ENCODE measurements around the gene RAB11FIP4.
"Not testable (repeated sequence)": the region's sequence is repeated elsewhere in the genome, so short reads cannot be mapped to it uniquely, and the experiment has no call there.

Gene RAB11FIP4

DNA sequence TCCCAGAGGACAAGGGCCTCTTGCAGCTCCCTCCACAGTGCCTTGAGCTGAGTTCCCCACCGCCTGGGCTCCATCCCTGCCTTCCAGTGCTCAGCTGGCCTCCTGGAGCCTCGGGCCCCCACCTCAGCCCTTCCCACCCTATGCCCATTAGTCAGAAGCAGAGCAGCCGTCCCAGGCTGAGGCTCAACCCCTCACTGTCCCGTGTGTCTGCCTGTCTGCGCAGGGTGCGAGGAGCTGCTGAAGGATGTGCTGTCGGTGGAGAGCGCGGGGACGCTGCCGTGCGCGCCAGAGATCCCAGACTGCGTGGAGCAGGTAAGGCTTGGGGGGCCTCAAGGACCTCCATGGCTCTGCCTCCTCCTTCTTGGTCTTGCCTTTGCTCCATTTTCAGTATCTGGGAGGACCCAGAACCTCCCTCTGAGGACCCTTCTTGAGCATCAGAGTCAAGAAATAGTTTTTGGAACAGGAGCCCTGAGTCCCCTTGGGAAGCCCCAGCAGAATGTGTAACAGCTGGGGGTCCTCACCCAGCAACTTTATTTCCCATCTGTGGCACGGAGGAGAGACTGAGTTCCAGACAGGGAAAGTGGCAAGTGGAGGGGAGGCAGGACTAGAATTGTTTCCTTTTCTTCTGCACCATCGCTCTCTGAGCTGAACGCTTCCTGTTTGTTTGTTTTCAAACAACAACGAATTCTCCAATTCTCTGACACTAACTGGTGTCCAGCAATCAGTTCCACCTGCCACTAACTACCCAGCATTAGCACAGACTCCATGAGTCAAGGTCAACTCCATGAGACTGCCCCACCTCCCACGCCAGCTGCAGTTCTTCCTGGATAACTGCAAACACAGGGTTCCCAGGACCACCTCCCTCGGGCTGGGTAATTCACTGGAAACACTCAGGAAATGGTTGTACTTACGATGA lies 42.6 kb downstream of the RAB11FIP4 start:
- DNase-seq = no peak

DNA sequence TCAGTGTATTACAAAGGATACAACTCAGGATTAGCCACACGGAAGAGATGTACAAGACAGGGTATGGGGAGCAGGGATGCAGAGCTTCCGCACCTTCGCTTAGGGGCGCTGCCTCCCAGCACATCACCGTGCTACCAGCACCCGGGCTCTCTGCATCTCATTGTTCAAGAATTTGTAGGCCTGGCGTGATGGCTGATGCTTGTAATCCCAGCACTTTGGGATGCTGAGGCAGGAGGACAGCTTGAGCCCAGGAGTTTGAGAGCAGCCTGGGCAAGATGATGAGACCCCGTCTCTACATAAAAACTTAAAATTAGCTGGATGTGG lies 43.2 kb downstream of the RAB11FIP4 start:
- DNase-seq = no peak

DNA sequence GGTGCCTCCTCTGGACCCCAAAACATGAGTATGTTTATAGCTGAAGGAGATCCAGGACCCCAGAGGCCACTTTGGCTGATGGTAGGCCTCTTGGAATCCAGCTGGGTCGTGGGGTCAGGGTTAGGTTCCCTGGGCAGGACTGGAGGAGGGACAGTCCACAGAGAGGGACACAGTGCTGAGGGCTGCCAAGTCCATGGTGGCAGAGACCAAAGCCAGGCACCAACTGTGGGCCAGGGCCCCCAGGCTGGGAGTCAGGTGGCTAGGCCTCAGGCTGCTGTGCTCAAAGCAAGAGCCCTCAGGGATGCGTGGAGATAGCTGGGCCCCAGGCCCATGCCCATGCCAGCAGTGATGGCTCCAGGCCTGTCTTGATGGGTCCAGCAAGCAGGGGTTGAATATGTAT lies 44.1 kb downstream of the RAB11FIP4 start:
- no peak for DNase-seq

DNA sequence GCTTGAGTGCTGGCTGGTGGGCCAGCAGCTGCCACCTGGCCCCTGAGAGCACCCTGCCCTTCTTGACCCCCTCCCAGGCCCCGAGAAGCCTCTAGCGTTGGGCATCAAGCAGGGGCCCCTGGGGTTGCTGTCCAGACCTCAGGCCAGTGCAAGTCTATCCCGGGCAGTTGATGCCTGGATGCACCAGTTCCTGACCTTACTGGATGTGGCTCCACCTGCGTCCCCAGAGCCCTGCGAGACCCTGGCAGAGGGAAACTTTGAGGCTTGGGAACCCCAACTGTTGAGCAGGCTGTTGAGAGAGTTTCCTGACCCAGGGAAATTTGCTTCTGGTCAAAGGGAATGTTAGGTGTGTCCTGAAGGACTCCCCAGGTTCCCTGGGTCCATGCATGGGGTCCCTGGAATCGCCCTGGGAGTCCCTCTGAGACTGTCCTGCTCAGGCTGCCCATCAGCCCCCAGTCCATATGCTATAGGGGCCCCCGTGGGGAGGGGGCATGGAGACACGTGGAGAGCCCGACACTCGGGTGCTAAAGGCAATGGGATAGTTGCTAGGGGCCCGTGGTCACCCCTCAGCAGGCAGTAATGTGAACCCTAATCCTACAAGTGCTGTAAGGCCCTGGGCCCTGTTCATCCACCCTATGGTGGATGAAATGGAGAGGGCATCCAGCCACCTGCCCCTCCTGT lies 46.4 kb downstream of the RAB11FIP4 start:
- DNase-seq = no peak

DNA sequence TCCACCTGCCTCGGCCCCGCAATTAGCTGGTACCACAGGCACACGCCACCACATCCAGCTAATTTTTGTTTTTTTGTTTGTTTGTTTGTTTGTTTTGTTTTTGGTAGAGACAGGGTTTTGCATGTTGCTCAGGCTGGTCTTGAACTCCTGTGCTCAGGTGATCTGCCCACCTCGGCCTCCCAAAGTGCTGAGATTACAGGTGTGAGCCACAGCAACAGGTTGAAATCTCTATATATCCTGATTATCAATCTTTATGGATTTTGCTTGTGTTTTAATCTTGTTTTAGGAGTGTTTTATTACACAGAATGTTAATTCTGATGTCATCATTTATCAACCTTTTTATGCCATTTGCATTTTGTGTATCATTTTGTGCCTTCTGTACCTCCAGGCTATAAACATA lies 48.2 kb downstream of the RAB11FIP4 start:
- DNase-seq = no peak

DNA sequence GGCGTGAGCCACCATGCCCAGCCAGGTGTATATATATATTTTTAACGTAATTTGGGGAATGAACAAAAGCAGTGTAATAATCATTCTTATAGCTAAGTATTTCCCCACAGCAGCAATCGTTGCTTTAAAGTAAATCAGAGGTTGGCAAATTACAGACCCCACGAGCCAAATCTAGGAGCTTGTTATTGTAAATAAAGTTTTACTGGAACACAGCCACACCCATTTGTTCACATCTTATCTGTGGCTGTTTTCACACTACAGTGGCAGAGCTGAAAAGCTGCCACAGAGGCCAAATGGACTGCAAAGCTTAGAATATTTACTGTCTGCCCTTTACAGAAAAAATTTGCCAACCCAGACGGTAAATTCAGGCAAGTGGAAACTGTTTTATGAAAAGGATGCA lies 50.8 kb downstream of the RAB11FIP4 start:
- no peak for DNase-seq

DNA sequence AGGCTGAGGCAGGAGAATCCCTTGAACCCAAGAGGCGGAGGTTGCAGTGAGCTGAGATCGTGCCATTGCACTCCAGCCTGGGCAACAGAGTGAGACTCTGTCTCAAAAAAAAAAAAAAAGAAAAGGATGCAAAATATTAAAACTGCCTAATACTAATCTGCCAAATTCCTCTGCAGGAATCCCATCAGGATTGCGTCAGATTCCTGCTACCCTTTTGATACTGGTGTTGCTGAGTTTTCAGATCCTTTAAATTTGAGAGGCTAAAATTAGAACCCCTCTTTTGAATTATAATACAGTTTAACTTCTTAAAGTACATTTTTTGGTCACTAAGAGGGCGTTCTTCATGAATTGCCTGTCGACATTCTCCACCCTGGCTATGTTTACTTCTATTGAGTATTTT lies 51.4 kb downstream of the RAB11FIP4 start:
- not testable (repeated sequence) for DNase-seq

DNA sequence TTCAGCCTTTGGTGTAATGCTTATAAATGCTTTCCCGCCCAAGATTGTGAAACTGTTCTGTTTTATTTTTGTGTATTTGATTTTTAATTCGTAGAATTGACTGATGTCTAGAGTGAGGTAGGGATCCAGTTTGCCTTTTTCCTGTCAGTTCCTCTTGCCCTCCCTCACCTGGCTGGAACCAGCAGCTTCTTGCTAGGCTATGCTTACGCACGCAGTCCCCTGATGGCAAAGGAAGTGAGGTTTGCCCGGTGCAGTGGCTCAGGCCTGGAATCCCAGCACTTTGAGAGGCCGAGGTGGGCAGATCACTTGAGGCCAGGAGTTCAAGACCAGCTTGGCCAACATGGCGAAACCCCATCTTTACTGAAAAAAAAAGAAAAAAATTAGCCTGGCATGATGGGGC lies 51.9 kb downstream of the RAB11FIP4 start:
- DNase-seq = no peak

DNA sequence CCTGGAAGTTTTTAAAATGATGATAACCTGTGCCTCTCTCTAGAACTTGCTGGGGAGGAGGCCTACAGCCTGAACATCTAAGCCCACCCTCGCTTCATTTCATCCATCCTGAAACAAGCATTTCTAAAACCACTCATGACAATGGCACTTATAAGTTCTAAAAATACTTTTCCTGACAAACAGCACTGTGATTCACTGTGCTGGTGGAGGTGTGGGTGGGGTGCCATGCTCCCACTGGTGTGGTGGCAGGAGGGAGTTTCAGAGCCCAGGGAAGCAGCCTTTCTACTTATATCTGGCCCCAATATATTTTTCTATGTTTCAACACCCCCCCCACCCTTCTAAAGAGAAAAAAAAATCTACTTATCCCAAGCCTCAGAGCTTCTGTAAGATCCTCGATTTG lies 52.6 kb downstream of the RAB11FIP4 start:
- no peak for DNase-seq

DNA sequence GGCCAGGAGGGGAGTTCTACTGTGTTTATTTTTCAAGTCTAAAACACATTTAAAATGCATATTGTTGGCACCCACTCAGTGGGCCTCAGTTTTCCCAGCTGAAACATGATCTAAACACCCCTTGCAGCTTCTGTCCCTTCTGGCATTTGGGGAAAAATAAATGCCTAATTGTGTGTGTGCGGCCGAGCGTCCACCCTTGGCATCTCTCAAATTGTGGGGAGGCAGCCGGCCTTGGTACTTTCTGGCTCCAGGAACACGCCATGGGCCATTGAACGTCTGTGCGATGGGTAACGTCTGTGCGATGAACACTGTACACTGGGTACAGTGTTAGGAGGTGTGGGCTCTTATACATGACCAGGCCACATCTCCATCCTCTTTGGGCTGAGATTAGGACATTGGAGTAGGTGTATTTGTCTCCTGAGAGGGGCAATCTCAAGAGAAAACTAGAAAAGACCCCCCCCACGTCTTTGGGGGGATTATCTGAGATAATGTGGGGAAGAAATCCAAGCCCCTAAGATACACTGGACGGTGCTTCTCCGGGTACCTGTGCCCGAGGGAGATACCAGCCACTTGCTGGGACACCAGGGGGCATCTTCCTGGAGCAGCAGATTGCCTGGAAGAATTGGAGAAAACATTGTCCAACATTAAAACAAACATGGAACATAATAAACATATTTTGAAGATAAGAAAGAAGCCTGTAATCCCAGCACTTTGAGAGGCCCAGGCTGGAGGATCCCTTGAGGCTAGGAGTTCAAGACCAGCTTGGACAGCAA lies 54.9 kb downstream of the RAB11FIP4 start:
- DNase-seq = no peak

DNA sequence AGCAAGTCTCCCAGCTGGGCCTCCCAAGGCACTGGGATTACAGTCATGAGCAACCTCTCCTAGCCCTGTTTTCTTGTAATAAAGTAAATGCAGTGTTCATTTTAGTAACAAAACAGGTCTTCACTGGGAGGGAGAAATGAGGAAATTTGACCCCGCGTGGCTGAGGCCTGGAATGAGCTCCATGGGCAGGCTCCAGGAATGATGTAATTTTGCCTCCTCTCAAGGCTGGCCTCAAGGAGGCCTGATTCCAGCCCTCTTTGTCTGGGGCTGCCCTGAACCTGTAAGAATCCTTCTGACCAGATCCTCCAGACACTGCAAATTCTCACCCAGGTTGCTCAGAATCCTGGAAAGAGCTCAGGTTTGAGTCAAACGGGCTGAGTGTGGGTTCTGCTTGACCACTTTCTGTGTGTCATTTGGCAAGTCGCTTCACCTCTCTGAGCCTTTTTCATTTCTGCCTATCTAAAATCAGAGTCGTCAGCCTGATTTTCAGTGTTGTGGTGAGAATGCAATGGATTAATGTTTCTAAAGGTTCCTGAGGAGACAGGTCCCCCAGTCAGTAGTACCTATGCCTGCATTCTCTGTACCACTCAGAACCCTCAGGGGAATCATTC lies 57.1 kb downstream of the RAB11FIP4 start:
- no peak for DNase-seq

DNA sequence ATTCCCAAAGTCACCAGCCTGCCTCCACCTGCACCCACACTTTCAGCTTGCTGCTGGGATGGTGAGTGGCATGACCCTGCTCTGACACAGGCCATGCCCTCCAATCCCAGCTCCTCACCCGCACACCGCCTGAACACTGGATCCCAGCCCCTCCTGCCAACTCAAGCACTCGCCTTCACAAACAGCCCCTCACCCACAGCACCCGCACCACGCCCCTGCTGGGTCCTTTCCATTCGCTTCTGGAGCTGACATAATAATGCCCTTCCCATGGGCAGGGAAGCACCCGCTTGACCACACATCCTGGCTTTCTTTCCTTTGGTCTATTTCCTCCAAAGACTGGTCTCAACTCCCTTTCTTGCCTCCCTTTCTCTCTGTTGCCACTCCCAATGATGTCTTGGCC lies 57.6 kb downstream of the RAB11FIP4 start:
- DNase-seq = no peak

DNA sequence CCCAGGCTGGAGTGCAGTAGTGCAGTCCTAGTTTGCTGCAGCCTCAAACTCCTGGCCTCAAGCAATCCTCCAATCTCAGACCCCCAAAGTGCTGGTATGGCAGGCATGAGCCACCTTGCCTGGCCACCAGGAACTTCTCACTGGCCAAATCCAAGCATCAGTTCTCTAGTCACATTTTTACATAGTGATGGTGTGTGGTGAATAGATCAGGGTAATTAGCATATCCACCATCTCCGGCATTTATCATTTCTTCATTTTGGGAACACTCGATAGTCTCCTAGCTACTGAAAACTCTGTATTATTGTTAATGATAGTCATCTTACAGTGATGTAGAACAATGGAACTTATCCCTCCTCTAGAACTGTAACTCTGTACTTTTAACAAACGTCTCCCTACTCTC lies 58.3 kb downstream of the RAB11FIP4 start:
- no peak for DNase-seq

DNA sequence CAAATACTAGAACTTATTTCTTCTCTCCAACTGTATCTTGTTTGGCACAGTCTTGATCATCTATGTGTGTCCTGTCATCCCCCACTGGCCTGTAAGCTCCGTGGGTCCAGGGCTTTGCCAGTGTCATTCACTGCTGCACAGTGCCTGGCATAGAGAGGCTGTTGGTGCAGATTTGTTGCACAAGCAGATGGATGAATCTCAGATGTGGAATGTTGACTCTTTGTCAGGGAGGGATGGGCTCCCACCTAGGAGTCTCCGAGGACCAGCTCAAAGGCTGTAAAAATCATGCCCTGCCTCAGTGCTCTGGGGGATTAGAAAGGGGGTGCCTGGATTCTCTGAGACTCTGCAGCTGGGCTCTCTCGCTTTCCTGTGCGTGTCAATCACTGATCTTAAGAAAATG lies 60.6 kb downstream of the RAB11FIP4 start:
- no peak for DNase-seq

DNA sequence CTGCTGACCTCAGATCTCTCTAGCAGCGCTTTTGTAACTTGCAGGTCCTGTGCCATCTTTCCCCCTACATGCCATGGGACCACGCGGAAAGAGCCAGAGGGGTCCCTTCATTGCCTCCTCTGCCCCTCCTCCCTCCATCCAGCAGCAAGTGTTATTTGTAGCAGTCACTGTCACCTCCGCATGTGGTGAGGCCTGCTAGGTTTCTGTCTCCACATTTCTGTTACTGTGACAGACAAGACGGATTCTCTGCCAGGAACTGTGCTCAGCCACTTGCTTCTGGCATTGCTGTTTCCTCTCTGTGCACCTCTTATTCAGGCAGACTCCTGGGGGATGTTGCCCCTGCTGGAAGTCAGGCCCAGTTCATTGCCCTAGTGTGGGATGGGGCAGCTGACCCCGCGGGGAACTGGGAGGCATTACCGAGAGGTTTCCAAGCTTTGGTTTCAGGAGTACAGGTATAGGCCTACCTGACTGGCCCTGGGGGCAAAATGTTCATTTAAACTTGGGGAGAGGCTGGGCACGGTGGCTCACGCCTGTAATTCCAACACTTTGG lies 61.2 kb downstream of the RAB11FIP4 start:
- no peak for DNase-seq

DNA sequence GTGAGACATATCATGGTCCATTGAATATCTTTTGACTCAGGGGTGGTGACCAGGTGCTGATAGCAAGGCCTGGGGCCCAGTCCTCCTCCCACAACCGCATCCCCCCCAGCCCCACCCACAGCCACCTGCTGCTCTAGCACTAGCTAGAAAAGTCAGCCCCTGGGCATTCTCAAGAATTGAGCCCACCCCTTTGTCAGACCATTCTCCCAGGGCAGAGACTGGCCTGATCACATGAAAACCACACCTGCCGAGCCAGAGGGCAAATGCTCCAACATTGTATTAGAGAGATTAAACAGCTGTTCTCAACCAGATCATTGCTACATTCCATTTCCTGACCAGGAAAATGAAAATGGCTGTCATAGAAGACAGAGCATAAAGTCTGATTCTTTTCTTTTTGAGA lies 62.4 kb downstream of the RAB11FIP4 start:
- no peak for DNase-seq

DNA sequence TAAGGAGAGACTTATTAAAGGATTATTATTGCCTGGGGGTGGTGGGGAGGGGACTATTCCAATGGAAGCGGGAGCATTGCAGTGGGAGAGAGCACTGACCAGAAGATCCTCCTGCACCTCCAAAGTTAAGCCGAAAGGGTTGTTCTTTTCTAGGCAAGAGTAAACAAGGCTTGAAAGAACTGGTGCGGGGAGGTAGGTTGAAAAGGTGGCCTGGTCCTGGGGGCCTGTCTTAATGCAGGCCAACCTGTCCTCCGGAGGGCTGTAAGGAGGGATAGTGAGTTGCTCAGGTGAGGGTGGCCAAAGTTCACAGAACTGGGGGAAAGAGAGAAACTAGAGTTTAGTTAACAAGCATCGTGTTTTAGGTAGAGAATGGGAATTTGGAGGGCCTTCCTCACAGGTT lies 65.3 kb downstream of the RAB11FIP4 start:
- no peak for DNase-seq

DNA sequence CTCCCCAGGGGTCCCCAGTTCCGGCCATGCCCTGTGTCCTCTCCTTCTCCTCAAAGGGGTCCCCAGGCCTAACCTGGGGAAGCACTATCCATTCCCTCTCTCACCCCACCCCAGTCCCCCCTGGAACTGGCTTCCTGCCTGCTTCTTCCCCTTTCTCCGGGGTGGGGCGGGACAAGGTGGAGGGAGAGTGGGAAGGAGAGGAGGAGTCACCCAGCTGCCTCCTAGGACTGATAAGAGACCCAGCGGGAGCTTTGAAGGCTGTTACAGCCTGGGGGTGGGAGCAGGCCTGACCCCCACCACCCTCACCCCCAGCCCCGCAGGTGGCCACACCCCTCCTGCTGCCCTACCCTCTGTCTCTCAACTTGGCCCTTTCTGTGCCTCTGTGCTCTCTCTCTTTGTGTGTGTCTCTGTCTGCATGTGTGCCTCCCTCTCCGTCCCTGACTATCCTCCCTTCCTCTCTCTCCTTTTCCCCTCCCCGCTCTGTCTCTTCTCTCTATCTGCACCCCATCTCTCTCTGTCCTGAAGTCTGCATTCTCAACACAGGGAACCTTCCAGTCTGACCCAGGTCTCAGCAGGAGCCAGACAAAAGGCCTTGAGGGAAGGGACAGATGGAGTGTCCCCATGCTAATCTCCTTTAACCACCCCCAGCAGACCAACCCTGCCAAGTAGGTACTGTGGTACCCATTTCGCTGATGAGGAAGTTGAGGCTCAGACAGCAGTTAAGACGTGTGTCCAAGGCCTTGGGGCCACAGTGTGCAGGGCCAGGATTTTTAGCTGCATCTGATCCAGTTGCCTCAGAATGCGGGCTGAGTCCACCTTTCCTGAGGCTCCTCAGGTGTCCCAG lies 66.1 kb downstream of the RAB11FIP4 start:
- no peak for DNase-seq

DNA sequence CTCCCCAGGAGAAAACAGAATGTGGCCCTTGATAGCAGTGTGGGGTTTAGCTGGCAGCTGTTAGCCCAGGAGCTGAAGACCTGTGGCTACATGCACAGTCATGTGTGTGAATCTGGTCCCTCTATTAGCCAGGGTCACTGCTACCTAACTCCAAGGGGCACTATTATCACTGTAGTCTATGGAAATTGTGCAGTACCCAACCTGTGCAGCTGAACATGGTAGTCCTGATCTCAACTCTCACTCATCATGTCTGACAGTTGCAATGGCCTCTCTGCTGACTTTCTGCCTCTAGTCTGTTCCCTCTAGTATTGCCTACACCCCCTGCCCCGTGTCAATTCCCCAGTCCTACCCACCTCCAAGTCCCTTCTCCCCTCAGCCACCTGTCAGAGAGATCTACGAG lies 67.4 kb downstream of the RAB11FIP4 start:
- no peak for DNase-seq

DNA sequence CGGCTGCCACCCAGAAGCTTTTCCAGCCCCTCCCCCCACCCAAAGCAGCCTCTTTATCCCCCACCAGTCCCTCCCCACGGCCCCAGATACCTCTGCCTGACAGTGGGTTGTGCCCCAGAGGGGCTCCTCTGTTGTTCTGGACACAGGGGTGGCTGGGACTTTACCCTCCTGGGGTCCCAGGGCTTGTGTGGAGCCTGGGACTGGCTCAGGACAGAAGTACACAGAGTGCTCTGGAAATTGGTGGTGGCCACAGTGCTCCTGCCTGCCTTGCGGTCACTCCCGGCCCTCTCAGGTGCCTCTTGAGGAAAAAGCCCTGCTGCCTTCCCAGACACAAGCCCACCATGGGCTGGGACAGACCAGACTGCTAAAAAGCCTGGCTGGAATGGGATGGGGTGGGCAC lies 68.2 kb downstream of the RAB11FIP4 start:
- DNase-seq = no peak

DNA sequence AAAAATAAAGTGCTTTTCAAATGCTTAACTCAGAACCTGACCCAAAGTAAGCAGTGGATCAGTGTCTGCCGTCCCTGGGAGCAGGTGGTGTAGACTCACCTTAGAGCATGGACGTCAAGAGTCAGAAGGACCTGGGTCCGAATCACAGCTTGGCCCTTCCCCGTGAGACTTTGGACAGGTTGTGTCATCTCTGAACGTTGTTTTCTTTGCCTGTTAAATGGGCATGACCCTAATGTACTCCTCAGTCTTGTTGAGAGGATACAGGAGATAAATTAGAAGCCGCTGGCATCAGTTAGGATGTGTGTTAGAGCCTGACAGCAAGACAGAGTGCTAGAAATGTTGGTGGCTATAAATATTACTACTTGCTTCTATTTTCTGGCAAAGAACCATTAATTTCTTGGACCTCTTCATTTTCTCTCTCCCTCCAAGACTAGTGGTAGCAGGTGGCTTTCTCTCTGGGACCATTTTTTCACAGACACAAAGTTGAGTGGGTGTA lies 68.8 kb downstream of the RAB11FIP4 start:
- no peak for DNase-seq

All from cortex of kidney (tissue), 1 donor.